Measurements from ENCODE around the gene NCAM1.

GRCh38 chr11:113192121-113192925, 231.1 kb downstream of the NCAM1 start:
- TF ChIP-seq CTCF (IDR thresholded peaks at IDR 0.05; ENCODE audit: low read length) (no peak), EZH2phosphoT487 (IDR thresholded peaks at IDR 0.05; ENCODE audit: low read length) (no peak), EZH2 (optimal IDR thresholded peaks at IDR 0.05; ENCODE audit: low read depth, low read length) (no peak)
